H1 (cell line): Measurements from ENCODE around the gene SIK3.

Experiments
- BRCA1 ChIP-seq: IDR thresholded peaks from 2 replicates; pipeline ENCODE4 v1.6.1; 2012; ENCODE audit warnings: low read depth, low read length, improper control_type of control experiment
- CTCF ChIP-seq, 3 experiments: IDR thresholded peaks; 1 replicate in 2 of 3; 2 replicates in 1 of 3; pipeline versions ENCODE4 v1.5.1 to v1.6.1; 2011; ENCODE audit warnings: low read length in 3 of 3, mild to moderate bottlenecking in 3 of 3, inconsistent platforms in 2 of 3, low read depth in 1 of 3, moderate library complexity in 1 of 3; ENCODE audit not compliant: insufficient read depth in 1 of 3; ENCODE audit errors: control extremely low read depth in 1 of 3
- KDM5A ChIP-seq: fragments of 200-600 bp; IDR thresholded peaks from 2 replicates; pipeline ENCODE4 v1.7.1; 2012; ENCODE audit warnings: mild to moderate bottlenecking, low read length, inconsistent platforms, mixed read lengths

DNA sequence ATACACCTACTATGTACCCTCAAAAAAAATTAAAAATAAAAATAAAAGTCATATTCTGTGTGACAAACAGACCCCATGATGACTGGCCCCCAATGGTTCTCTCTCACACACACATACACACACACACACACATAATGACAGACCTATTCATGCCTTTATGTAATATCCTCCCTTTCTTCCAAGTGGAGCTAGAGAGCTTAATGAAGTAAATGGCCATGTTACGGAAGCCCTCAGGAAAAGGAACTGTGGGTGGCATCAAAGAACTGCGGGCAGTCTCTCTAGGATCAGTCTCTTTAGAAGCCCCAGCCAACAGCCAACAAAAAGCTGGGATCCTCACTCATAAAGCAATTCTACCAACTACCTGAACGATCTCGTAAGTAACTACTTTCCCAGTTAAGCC, 125.5 kb downstream of the SIK3 start:
- TF ChIP-seq BRCA1 (no peak), KDM5A (no peak), CTCF (IDR thresholded peaks at IDR 0.05; ENCODE audit: control extremely low read depth in 1 of 3, insufficient read depth in 1 of 3, low read depth in 1 of 3, low read length in 3 of 3) (no peak)
